IgD-negative memory B cell (primary cell): ENCODE results near the gene TRDMT1. TPM values are rescaled to one million over a fixed set of nuclear protein-coding genes. Genes with fewer than 3 reads are reported as not detected.

ENCODE experiments used
- H3K27ac Mint-ChIP-seq, 3 donors: one replicate each; pipeline ENCODE4 v1.8.0; 2020 to 2022; ENCODE audit warnings: mild to moderate bottlenecking in 3 of 3, mixed read lengths in 3 of 3, moderate library complexity in 1 of 3
- H3K27me3 Mint-ChIP-seq: one replicate; pipeline ENCODE4 v1.8.0; 2021; ENCODE audit warnings: mixed read lengths
- H3K36me3 Mint-ChIP-seq: one replicate; pipeline ENCODE4 v1.8.0; 2020; ENCODE audit warnings: mild to moderate bottlenecking, mixed read lengths
- H3K4me1 Mint-ChIP-seq, 3 donors: one replicate each; pipeline ENCODE4 v1.8.0; 2020 to 2022; ENCODE audit warnings: mixed read lengths in 3 of 3, mild to moderate bottlenecking in 1 of 3
- H3K4me3 Mint-ChIP-seq, 4 donors: one replicate each; pipeline ENCODE4 v1.8.0; 2020 to 2022; ENCODE audit warnings: mild to moderate bottlenecking in 4 of 4, mixed read lengths in 4 of 4, moderate library complexity in 3 of 4
- H3K9me3 Mint-ChIP-seq, 3 donors: one replicate each; pipeline ENCODE4 v1.8.0; 2020 to 2021; ENCODE audit warnings: mixed read lengths in 3 of 3, mild to moderate bottlenecking in 1 of 3
- polyA plus RNA-seq: library from polyadenylated mRNA; unstranded; fragments of 300-500 nt; fragmentation: Illumina TruSeq; gene quantifications from one replicate; pipeline ENCODE4 v1.2.3, GENCODE V29; 2021

Gene TRDMT1, protein sequence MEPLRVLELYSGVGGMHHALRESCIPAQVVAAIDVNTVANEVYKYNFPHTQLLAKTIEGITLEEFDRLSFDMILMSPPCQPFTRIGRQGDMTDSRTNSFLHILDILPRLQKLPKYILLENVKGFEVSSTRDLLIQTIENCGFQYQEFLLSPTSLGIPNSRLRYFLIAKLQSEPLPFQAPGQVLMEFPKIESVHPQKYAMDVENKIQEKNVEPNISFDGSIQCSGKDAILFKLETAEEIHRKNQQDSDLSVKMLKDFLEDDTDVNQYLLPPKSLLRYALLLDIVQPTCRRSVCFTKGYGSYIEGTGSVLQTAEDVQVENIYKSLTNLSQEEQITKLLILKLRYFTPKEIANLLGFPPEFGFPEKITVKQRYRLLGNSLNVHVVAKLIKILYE
- polyA plus RNA-seq: 6.6 TPM

DNA sequence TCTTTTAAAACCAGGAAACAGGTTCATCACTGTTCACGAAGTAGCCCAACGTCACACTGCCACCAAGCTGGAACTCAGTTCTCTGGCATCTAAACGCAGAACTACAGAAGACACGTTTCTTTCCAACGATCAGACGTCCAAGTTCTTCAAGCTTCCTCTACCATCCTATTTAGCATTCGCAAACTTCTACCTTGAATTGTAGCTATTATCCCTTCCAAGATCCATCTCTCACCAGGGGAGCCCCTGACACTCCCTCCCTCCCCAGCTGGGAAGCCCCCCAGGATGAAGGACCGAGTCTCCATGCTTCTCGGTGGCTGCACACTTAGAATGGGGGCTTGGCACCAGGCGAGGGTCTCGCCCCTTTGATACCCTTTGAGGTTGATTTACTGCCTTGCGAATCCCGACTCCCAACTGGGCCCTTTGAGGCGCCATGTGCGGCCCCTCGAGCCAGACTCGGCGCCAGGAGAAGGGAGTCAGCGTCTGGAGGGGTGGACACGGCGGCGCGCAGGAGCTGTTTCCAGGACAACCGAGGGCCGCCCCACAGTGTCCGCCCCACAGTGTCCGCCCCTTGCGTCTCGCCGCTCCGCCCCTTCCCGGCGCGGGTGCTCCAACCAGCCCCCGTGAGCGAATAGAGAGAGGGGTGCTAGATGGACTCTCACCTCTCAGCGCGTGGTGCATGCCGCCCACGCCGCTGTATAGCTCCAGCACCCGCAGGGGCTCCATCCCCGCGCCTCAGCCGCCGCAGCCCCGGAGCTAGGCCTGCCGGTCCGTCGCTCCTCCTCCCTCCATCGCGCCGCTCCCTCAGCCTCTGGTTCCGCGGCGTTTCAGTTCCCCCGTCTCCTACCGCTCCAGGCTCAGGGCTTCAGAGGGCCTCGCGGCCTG is at the start of gene TRDMT1:
Gene TRDMT1, minus strand, starts transcription at position 761 of the 882 bp plus-strand sequence. Its CDS starts 38 bp downstream, at position 723.
- no peaks in the 10 kb centered on the region for H3K36me3 Mint-ChIP-seq
- H3K27ac Mint-ChIP-seq: peak within 1 kb of the TSS; percentile 94 to 99 (median 97)
- H3K27me3 Mint-ChIP-seq: no peaks in the 10 kb centered on the region
- H3K9me3 Mint-ChIP-seq: no peaks in the 10 kb centered on the region
- peaks cover 19 to 30% (median 29%) of the 10 kb centered on the region in 3 donors for H3K4me1 Mint-ChIP-seq
- H3K4me3 Mint-ChIP-seq: peak within 1 kb of the TSS; percentile 87 to 98 (median 96)

DNA sequence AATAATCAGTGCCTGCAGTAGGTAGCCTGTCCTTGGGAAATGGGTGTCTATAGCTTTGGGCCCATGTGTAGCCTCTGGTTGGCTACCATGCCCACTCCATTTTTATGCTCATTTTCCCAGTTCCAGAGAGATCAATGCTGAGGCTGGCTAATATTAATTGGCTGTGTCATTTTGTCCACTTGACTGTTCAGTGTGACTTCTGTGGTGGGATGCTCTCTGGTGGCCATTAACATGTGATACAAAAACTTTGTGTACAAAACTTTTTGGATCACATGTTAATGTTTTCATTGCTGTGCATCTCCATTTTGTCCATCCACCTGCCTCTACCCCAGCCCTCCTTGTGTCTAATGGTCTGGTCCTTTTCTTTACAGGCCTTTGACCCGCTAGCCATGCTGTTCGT is 49.3 kb upstream of the TRDMT1 start:
- Mint-ChIP-seq H3K27ac (no peak overlapping the region), H3K4me3 (no peak overlapping the region), H3K36me3 (no peaks in the 10 kb centered on the region), H3K27me3 (peaks cover 7% of the 10 kb centered on the region), H3K4me1 (peaks cover 0 to 2% (median 0%) of the 10 kb centered on the region in 3 donors), H3K9me3 (peaks cover 0 to 4% (median 2%) of the 10 kb centered on the region in 3 donors)

DNA sequence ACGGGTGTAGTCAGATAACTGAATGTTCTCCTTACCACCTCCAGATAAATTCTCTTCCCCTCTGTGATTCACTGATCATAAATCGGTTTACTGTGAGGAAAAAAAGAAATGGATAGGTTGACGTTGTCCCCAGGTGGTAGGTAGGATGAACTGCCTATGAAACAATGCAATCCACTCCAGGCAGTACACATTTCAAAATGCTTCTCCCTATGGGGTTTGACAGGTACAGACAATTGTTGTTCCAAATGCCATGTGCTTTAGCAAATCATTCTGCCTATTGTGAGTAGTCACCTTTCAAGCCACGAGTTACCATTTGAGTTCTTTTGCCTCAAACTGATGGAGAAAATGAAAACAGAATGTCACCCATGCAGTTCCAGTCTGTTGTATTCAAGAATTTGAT is 48.3 kb upstream of the TRDMT1 start:
- Mint-ChIP-seq H3K4me3 (no peak overlapping the region), H3K9me3 (peaks cover 0 to 2% (median 0%) of the 10 kb centered on the region in 3 donors), H3K4me1 (peaks cover 0 to 2% (median 0%) of the 10 kb centered on the region in 3 donors), H3K27ac (no peak overlapping the region), H3K27me3 (peaks cover 7% of the 10 kb centered on the region), H3K36me3 (no peaks in the 10 kb centered on the region)

DNA sequence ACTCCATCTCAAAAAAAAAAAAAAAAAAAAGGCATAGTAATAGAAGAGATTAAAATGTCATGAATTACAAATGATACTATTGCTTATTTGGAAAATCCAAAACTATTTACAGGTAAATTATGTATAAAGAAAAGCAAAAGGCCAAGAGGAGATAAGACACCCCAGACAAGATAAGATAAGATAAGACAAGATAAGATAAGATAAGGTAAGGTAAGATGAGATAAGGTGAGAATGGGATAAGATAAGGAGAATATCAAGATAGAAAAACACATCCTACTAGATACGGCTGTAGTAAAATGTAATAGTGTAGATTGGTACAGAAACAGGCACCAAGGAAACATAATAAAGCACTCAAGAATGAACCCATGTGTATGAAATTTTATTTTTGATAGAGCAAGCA is 47.5 kb upstream of the TRDMT1 start:
- no peaks in the 10 kb centered on the region for H3K36me3 Mint-ChIP-seq
- peaks cover 0 to 2% (median 0%) of the 10 kb centered on the region in 3 donors for H3K4me1 Mint-ChIP-seq
- H3K27ac Mint-ChIP-seq: peak overlapping the region in 1 of 3 donors; percentile 26
- H3K27me3 Mint-ChIP-seq: peaks cover 7% of the 10 kb centered on the region
- no peak overlapping the region for H3K4me3 Mint-ChIP-seq
- H3K9me3 Mint-ChIP-seq: peaks cover 0 to 2% (median 0%) of the 10 kb centered on the region in 3 donors

DNA sequence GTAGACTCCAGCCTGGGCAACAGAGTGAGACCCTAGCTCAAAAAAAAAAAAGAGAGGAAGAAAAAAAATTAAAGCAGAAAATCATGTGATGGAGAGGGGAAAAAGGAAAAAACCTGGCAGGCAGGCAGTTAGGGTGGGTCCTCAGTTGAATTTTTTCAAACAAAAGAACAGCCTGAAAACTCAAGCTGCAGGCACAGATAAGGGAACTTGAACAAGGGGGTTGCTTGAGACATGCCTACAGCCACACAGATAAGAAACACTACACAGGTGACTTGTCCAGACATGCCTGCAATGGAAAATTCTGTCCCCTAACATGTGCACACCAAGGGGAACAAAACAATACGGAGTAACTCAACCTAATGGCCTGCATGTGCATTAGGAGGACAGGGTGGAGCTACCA is 45.7 kb upstream of the TRDMT1 start:
- H3K4me1 Mint-ChIP-seq: peaks cover 0 to 2% (median 0%) of the 10 kb centered on the region in 3 donors
- no peaks in the 10 kb centered on the region for H3K36me3 Mint-ChIP-seq
- no peak overlapping the region for H3K27ac Mint-ChIP-seq
- H3K4me3 Mint-ChIP-seq: peak overlapping the region in 1 of 4 donors; percentile 23
- peaks cover 7% of the 10 kb centered on the region for H3K27me3 Mint-ChIP-seq
- peaks cover 0 to 2% (median 0%) of the 10 kb centered on the region in 3 donors for H3K9me3 Mint-ChIP-seq

DNA sequence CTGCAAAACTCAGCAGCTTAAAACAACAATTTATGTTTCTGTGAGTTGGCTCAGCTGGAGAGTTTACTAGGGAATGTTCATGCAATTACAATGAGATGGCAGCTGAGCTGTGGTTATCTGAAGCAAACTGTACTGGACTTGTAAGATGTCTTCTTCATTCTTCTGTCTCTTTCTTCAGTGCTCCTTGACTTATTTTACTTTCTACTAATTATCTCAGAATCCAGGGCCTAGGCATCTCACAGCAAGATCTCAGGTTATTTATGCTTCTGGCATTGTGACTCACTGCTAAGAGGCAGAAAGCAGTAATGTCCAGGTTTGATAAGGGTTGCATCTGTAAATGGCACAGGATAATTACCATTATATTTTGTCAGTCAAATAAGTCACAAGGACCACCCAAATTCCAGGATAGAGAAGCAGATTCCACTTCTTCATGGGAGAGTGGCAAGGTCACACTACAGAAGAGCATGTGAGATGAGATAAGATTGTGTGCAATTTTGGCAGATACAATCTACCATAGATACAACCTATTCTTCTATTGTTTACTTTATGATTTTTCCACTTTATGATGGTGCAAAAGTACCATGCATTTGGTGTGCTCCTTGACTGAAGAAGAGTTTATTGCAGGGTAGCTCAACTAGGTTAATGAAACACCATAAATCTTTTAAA is 43.4 kb upstream of the TRDMT1 start:
- Mint-ChIP-seq H3K4me1 (peaks cover 0 to 2% (median 0%) of the 10 kb centered on the region in 3 donors), H3K27ac (no peak overlapping the region), H3K27me3 (peaks cover 7% of the 10 kb centered on the region), H3K9me3 (peaks cover 0 to 2% (median 0%) of the 10 kb centered on the region in 3 donors), H3K36me3 (no peaks in the 10 kb centered on the region), H3K4me3 (no peak overlapping the region)

DNA sequence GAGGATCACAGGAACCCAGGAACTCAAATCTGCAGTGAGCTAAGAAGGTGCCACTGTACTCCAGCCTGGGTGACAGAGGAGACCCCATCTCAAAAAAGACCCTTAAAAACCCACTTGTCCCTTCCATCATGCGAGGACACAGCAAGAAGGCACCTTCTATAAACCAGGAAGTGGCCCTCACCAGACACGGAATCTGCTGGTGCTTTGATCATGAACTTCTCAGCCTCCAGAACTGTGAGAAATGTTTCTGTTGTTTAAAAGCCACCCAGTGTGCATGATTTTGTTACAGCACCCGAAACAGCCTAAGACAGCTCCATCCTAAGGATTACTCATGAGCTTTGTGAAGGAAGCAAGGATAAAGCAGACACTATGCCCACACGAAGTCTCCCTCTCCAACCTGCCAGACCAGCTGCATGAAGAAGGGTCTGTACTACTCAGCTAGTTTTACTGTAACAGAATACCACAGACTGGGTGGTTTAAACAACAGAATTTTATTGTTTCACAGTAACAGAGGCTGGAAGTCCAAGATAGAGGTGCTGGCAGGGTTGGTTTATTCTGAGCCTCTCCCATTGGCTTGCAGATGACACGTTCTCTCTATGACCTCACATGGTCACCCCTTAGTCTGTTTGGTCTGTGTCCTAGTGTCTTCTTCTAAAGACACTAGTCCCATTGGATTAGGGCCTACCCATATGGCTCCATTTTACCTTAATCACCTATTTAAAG is 40.3 kb upstream of the TRDMT1 start:
- Mint-ChIP-seq H3K9me3 (no peaks in the 10 kb centered on the region), H3K27ac (no peak overlapping the region), H3K36me3 (peaks cover 4% of the 10 kb centered on the region), H3K27me3 (peaks cover 4% of the 10 kb centered on the region), H3K4me1 (peaks cover 0 to 2% (median 1%) of the 10 kb centered on the region in 3 donors), H3K4me3 (no peak overlapping the region)

DNA sequence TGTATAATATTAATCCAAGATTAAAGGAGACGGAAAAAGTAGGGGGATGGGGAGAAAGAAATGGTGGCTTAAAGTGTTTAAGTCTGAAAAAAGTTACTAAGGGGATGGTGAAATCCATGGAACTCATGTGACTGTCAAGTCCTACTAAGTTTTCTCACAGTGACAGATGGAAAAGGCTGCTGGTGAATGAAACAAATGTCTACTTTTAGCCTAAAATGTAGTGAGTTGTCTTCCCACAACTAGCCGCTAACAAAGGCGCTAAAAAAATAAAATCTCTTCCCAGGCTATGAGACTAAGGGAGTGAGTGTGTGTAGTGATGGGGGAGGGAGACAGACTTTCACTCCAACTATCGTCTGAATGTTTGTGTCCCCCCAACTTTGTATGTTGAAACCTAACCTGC is 39.1 kb upstream of the TRDMT1 start:
- no peak overlapping the region for H3K27ac Mint-ChIP-seq
- H3K9me3 Mint-ChIP-seq: no peaks in the 10 kb centered on the region

DNA sequence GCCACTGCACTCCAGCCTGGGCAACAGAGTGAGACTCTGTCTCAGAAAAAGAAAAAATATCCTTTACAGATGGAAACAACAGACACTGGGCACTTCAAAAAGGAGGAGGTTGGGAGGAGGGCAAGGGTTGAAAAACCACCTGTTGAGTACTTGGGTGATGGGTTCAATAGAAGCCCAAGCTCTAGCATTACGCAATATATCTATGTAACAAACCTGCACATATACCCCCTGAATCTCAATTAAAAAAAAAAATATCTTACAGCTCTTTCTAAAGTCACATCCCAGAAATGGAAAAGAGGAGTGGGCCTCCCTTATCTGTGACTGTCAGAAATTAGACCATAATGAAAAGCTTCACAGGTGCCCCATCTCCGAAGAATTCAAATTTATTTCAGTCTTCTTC is 38.6 kb upstream of the TRDMT1 start:
- Mint-ChIP-seq H3K27me3 (no peaks in the 10 kb centered on the region), H3K27ac (no peak overlapping the region), H3K4me3 (no peak overlapping the region), H3K36me3 (peaks cover 5% of the 10 kb centered on the region), H3K4me1 (peaks cover 0 to 6% (median 5%) of the 10 kb centered on the region in 3 donors), H3K9me3 (no peaks in the 10 kb centered on the region)

More for the DNA sequence above, 39.1 kb upstream of the TRDMT1 start:
- peaks cover 0 to 6% (median 5%) of the 10 kb centered on the region in 3 donors for H3K4me1 Mint-ChIP-seq
- H3K27me3 Mint-ChIP-seq: no peaks in the 10 kb centered on the region
- no peak overlapping the region for H3K4me3 Mint-ChIP-seq
- peaks cover 5% of the 10 kb centered on the region for H3K36me3 Mint-ChIP-seq

DNA sequence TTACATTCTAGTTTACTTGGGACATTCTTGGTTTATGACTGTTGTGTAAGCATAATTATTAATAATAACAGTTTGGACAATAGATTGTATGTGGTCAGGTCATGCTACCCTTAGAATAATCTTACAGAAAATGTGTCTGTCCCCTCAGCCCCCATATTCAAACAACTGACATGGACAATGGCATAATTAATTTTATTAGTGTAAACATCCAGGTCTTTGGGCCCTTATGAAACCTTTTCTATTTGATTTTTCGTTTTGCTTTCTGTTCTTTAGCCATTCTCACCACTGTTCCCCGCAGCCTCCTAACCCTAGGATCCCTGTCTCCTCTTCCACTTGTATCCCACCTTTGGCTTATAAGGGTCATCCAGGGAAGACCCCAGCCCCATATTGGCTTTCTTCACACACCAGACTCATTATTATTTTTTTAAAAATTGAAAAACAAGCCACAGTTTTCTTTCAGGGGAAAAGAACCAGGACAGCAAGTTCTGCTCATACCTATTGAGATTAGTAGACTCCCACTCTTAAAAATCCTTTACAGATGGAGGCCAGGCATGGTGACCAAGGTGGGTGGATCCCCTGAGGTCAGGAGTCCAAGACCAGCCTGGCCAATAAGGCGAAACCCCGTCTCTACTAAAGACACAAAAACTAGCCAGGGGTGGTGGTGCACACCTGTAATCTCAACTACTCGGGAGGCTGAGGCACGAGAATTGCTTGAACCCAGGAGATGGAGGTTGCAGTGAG is 38.0 kb upstream of the TRDMT1 start:
- Mint-ChIP-seq H3K27ac (peak overlapping the region in 1 of 3 donors; percentile 41), H3K36me3 (peaks cover 5% of the 10 kb centered on the region), H3K9me3 (no peaks in the 10 kb centered on the region), H3K4me3 (no peak overlapping the region), H3K4me1 (peaks cover 0 to 6% (median 5%) of the 10 kb centered on the region in 3 donors), H3K27me3 (no peaks in the 10 kb centered on the region)

DNA sequence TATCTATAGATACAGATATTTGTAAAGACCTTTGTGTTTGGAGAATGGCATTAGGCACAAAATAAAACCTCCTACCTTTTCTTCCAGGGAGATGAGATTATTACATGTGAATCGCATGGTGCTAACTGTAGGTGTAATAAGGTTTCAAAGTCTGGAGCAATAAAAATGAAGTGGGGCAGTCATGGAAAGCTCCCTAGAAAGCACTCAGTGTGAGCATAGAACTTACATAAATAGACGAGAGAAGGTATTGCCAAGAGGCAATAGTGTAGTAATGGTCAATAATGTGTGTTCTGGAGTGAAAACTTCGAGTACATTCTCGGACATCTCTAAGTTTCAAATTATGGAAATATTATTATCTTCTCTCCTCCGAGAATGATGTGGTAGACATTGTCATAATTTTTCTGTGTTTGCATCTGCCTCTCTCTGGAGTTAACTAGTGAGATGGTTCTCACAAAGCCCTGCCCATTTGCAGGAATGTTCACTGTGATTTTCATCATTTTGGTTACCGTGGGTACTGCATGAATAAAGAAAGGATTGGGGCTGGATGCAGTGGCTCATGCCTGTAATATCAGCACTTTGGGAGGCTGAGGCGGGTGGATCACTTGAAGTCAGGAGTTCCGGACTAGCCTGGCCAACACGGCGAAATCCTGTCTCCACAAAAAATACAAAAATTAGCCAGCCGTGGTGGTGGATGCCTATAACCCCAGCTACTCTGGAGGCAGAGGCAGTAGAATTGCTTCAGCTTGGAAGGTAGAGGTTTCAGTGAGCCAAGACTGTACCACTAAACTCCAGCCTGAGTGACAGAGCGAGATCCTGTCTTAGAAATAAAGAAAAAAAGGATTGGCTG is 37.2 kb upstream of the TRDMT1 start:
- Mint-ChIP-seq H3K27me3 (no peaks in the 10 kb centered on the region), H3K4me3 (no peak overlapping the region), H3K36me3 (peaks cover 8% of the 10 kb centered on the region), H3K27ac (no peak overlapping the region), H3K4me1 (peaks cover 2 to 7% (median 6%) of the 10 kb centered on the region in 3 donors), H3K9me3 (no peaks in the 10 kb centered on the region)

DNA sequence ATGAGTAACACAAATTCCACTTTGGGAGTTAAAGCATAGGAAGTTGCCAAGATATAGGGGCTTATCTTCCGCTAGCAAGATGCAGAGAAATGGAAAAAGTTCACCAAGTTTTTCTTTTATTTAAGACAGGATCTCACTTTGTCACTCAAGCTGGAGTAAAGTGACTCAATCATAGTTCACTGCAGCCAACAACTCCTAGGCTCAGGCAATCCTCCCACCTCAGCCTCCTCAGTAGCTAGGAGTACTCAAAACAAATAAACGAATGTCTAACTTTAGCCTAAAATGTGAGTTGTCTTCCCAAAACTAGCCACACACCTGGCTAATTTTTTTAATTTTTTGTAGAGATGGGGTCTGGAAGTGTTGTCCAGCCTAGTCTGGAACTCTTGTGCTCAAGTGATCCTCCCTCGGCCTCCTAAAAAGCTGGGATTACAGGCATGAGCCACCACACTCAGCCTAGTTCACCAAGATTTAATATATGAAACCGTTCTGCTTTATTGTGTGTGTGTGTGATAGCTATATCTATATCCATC is 36.5 kb upstream of the TRDMT1 start:
- Mint-ChIP-seq H3K27ac (no peak overlapping the region), H3K4me1 (peaks cover 4 to 7% (median 6%) of the 10 kb centered on the region in 3 donors)

DNA sequence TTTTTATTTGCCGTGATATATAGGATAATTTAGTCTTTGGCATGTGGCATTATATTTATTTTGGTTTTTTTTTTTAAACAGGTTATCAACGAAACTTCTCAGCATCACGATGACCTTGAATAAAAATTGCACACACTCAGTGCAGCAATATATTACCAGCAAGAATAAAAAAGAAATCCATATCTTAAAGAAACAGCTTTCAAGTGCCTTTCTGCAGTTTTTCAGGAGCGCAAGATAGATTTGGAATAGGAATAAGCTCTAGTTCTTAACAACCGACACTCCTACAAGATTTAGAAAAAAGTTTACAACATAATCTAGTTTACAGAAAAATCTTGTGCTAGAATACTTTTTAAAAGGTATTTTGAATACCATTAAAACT is 35.7 kb upstream of the TRDMT1 start:
- H3K27me3 Mint-ChIP-seq: no peaks in the 10 kb centered on the region
- no peaks in the 10 kb centered on the region for H3K9me3 Mint-ChIP-seq
- H3K4me3 Mint-ChIP-seq: no peak overlapping the region
- peaks cover 8% of the 10 kb centered on the region for H3K36me3 Mint-ChIP-seq
- peaks cover 6 to 12% (median 7%) of the 10 kb centered on the region in 3 donors for H3K4me1 Mint-ChIP-seq
- H3K27ac Mint-ChIP-seq: no peak overlapping the region

More for the DNA sequence above, 36.5 kb upstream of the TRDMT1 start:
- Mint-ChIP-seq H3K36me3 (peaks cover 8% of the 10 kb centered on the region), H3K9me3 (no peaks in the 10 kb centered on the region), H3K4me3 (no peak overlapping the region), H3K27me3 (no peaks in the 10 kb centered on the region)
